Measurements from ENCODE around the gene AGK. TPM values are rescaled to one million over a fixed set of nuclear protein-coding genes. Genes with fewer than 3 reads are reported as not detected.

AGK gene
- total and polyA plus RNA-seq, 2 experiments from 2014 or later, result 15.8 to 27.1 TPM

- Histone ChIP-seq H3K79me2 (no peaks in the 10 kb centered on the region), H3K27me3 (no peaks in the 10 kb centered on the region), H3K4me3 (no peak overlapping the region), H3K27ac (no peak overlapping the region), H3K36me3 (replicated peaks; ENCODE audit: insufficient read depth, low read depth) (no peaks in the 10 kb centered on the region), H3K4me1 (ENCODE audit: insufficient read depth) (no peaks in the 10 kb centered on the region), H4K20me1 (ENCODE audit: insufficient read depth, poor library complexity, severe bottlenecking) (no peaks in the 10 kb centered on the region), H3K9me3 (ENCODE audit: low read depth) (peaks cover 9% of the 10 kb centered on the region), H3K4me2 (no peak overlapping the region), H3K9me2 (replicated peaks; ENCODE audit: insufficient read depth) (no peaks in the 10 kb centered on the region), H2AFZ (no peak overlapping the region)
- no peak for TF ChIP-seq EZH2 (IDR thresholded peaks at IDR 0.05; ENCODE audit: borderline replicate concordance)
- TF ChIP-seq EZH2phosphoT487 (IDR thresholded peaks at IDR 0.05; ENCODE audit: low read depth, severe bottlenecking, unreplicated experiment), result no peak
- no peak for TF ChIP-seq CTCF (IDR thresholded peaks at IDR 0.05; ENCODE audit: poor library complexity)
- no peak for DNase-seq (ENCODE audit: low spot score)
- 95% methylated on average over 3 of the region's 3 CpGs for WGBS (ENCODE audit: low lambda C conversion rate, missing lambda C conversion rate)
Measured at GRCh38 chr7:141558544-141559183, 7.5 kb downstream of the AGK start.

GRCh38 chr7:141559961-141560360, 8.8 kb downstream of the AGK start:
- H3K9me3 ChIP-seq (ENCODE audit: low read depth), result peaks cover 9% of the 10 kb centered on the region
- H3K27me3 ChIP-seq, result no peaks in the 10 kb centered on the region
- TF ChIP-seq EZH2 (IDR thresholded peaks at IDR 0.05; ENCODE audit: borderline replicate concordance), result no peak
- TF ChIP-seq CTCF (IDR thresholded peaks at IDR 0.05; ENCODE audit: poor library complexity), result no peak
- no peak for TF ChIP-seq EZH2phosphoT487 (IDR thresholded peaks at IDR 0.05; ENCODE audit: low read depth, severe bottlenecking, unreplicated experiment)
- H3K36me3 ChIP-seq (replicated peaks; ENCODE audit: insufficient read depth, low read depth), result no peaks in the 10 kb centered on the region
- H3K4me3 ChIP-seq, result no peak overlapping the region
- 90% methylated on average over 1 of the region's 1 CpG for WGBS (ENCODE audit: low lambda C conversion rate, missing lambda C conversion rate)
- H4K20me1 ChIP-seq (ENCODE audit: insufficient read depth, poor library complexity, severe bottlenecking), result no peaks in the 10 kb centered on the region
- H3K4me1 ChIP-seq (ENCODE audit: insufficient read depth), result no peaks in the 10 kb centered on the region
- H3K27ac ChIP-seq, result no peak overlapping the region
- no peak overlapping the region for H3K4me2 ChIP-seq
- no peaks in the 10 kb centered on the region for H3K9me2 ChIP-seq (replicated peaks; ENCODE audit: insufficient read depth)
- DNase-seq (ENCODE audit: low spot score), result no peak
- no peak overlapping the region for H2AFZ ChIP-seq
- no peaks in the 10 kb centered on the region for H3K79me2 ChIP-seq

- no peak overlapping the region for H2AFZ ChIP-seq
- WGBS (ENCODE audit: low lambda C conversion rate, missing lambda C conversion rate), result 94% methylated on average over 5 of the region's 5 CpGs
- DNase-seq (ENCODE audit: low spot score), result no peak
- TF ChIP-seq EZH2phosphoT487 (IDR thresholded peaks at IDR 0.05; ENCODE audit: low read depth, severe bottlenecking, unreplicated experiment) (no peak), CTCF (IDR thresholded peaks at IDR 0.05; ENCODE audit: poor library complexity) (no peak), EZH2 (IDR thresholded peaks at IDR 0.05; ENCODE audit: borderline replicate concordance) (no peak)
- H3K9me3 ChIP-seq (ENCODE audit: low read depth), result peaks cover 9% of the 10 kb centered on the region
- H3K36me3 ChIP-seq (replicated peaks; ENCODE audit: insufficient read depth, low read depth), result no peaks in the 10 kb centered on the region
- no peaks in the 10 kb centered on the region for H3K79me2 ChIP-seq
- H3K4me2 ChIP-seq, result no peak overlapping the region
- no peaks in the 10 kb centered on the region for H3K27me3 ChIP-seq
- H4K20me1 ChIP-seq (ENCODE audit: insufficient read depth, poor library complexity, severe bottlenecking), result peaks cover 1% of the 10 kb centered on the region
- H3K4me3 ChIP-seq, result no peak overlapping the region
- no peaks in the 10 kb centered on the region for H3K4me1 ChIP-seq (ENCODE audit: insufficient read depth)
- no peak overlapping the region for H3K27ac ChIP-seq
- H3K9me2 ChIP-seq (replicated peaks; ENCODE audit: insufficient read depth), result no peaks in the 10 kb centered on the region
Measured at GRCh38 chr7:141562036-141562435, 10.8 kb downstream of the AGK start.
